HEK293T (cell line): ENCODE measurements around the gene IL25.

Experiments used
- CTCF ChIA-PET: fragments of 350-600 bp; formaldehyde crosslinking; extraction: SDS; loops from one replicate; lab custom pipeline; 2021; ENCODE audit warnings: antibody characterized with exemption, inconsistent platforms; lab: Yijun Ruan, JAX
- POLR2A ChIA-PET: fragments of 350-600 bp; formaldehyde crosslinking; extraction: SDS; loops from one replicate; lab custom pipeline; 2020; ENCODE audit warnings: antibody characterized with exemption, inconsistent platforms; lab: Yijun Ruan, JAX
- DNase-seq: peaks from one replicate; pipeline ENCODE4 v3.0.0; 2012; ENCODE audit warnings: mixed read lengths; ENCODE audit errors: extremely low spot score
- ARNT ChIP-seq: fragments of 450-650 bp; IDR thresholded peaks from 2 replicates; pipeline ENCODE4 v1.6.1; 2017; ENCODE audit warnings: mild to moderate bottlenecking
- BHLHE40 ChIP-seq: fragments of 450-650 bp; IDR thresholded peaks from 2 replicates; pipeline ENCODE4 v1.6.1; 2016; ENCODE audit warnings: mild to moderate bottlenecking, moderate library complexity, borderline replicate concordance
- CTBP1 ChIP-seq: fragments of 450-650 bp; IDR thresholded peaks from 2 replicates; pipeline ENCODE4 v1.6.1; 2016; ENCODE audit warnings: borderline replicate concordance
- ELF4 ChIP-seq: fragments of 450-650 bp; IDR thresholded peaks from 2 replicates; pipeline ENCODE4 v1.6.1; 2017; ENCODE audit warnings: antibody characterized with exemption
- FOXA1 ChIP-seq: fragments of 450-650 bp; IDR thresholded peaks from 2 replicates; pipeline ENCODE4 v1.6.1; 2016; ENCODE audit warnings: mild to moderate bottlenecking
- FOXK2 ChIP-seq: fragments of 450-650 bp; IDR thresholded peaks from 2 replicates; pipeline ENCODE4 v1.6.1; 2016; ENCODE audit warnings: mild to moderate bottlenecking
- FOXM1 ChIP-seq: fragments of 450-650 bp; IDR thresholded peaks from 2 replicates; pipeline ENCODE4 v1.6.1; 2017; ENCODE audit warnings: mild to moderate bottlenecking, borderline replicate concordance
- HDGF ChIP-seq: fragments of 450-650 bp; IDR thresholded peaks from 2 replicates; pipeline ENCODE4 v1.6.1; 2017; ENCODE audit warnings: antibody characterized with exemption, borderline replicate concordance
- L3MBTL2 ChIP-seq: fragments of 450-650 bp; conservative IDR thresholded peaks from 2 replicates; pipeline ENCODE4 v1.6.1; 2016; ENCODE audit warnings: mild to moderate bottlenecking
- LEF1 ChIP-seq: fragments of 450-650 bp; IDR thresholded peaks from 2 replicates; pipeline ENCODE4 v1.6.1; 2017; ENCODE audit warnings: mild to moderate bottlenecking, borderline replicate concordance
- NFRKB ChIP-seq: fragments of 450-650 bp; IDR thresholded peaks from 2 replicates; pipeline ENCODE4 v1.6.1; 2016; ENCODE audit warnings: mild to moderate bottlenecking, moderate library complexity
- SP1 ChIP-seq: fragments of 450-650 bp; IDR thresholded peaks from 2 replicates; pipeline ENCODE4 v1.6.1; 2017
- SUZ12 ChIP-seq: fragments of 450-650 bp; IDR thresholded peaks from 2 replicates; pipeline ENCODE4 v1.6.1; 2016; ENCODE audit warnings: mild to moderate bottlenecking
- TARDBP ChIP-seq: fragments of 450-650 bp; IDR thresholded peaks from 2 replicates; pipeline ENCODE4 v1.6.1; 2016
- ZNF384 ChIP-seq: fragments of 450-650 bp; IDR thresholded peaks from 2 replicates; pipeline ENCODE4 v1.6.1; 2016
- TF ChIP-seq, protein P1 (sequence below): fragments of 450-650 bp; IDR thresholded peaks from 2 replicates; pipeline ENCODE4 v1.6.1; 2016

IL25 gene

DNA sequence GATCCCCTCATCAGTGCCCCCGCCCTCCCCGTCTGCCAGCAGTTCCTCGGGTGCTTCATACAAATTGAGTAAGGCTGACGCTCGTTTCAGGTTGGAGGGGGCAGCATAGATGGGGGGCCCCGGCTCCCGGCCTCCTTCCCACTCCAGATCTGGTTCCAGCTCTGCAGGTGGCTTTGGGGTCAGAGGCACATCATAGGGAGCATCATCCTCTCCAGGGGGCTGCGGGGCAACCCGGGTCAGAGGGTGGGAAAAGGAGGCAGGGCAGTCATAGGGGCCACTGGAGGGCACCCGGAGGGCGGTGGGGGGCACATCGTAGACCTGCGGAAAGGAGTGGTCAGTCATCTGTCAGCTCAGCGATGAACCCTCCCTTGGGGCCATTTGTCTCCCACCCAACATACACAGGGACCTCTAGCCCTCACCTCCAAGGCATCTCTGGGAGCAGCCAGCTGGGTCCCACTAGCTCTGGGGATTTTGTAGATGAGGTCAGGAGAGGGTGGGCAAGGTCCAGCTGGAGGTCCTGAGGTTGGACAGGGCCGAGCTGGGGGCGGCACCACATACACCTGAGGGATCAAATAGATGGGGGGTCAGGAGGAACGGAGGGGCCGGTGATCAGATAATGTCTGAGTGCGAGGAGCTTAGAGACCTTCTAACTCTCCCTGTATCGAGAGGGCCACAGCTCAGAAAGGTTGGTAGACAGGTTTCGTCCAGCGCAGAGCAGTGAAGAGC is 12.7 kb upstream of the IL25 start:
- DNase-seq: no peak
- CTCF ChIA-PET: interaction anchor here (0.6 to 2.7 kb wide), 7 partner anchors 8 to 59 kb away, joined by 3 to 13 read pairs (median 4); partner anchors contain the start of gene SLC22A17
- POLR2A ChIA-PET: interaction anchor here (1.7 to 1.9 kb wide), 2 partner anchors 39 to 73 kb away, joined by 4 to 12 read pairs; partner anchors contain the start of gene PABPN1
- no peak for TF ChIP-seq NFRKB
- TF ChIP-seq, protein P1, sequence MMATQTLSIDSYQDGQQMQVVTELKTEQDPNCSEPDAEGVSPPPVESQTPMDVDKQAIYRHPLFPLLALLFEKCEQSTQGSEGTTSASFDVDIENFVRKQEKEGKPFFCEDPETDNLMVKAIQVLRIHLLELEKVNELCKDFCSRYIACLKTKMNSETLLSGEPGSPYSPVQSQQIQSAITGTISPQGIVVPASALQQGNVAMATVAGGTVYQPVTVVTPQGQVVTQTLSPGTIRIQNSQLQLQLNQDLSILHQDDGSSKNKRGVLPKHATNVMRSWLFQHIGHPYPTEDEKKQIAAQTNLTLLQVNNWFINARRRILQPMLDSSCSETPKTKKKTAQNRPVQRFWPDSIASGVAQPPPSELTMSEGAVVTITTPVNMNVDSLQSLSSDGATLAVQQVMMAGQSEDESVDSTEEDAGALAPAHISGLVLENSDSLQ: no peak
- TF ChIP-seq ARNT: no peak
- no peak for TF ChIP-seq FOXK2
- no peak for TF ChIP-seq LEF1
- TF ChIP-seq FOXM1: no peak
- TF ChIP-seq FOXA1: no peak
- TF ChIP-seq BHLHE40: no peak
- TF ChIP-seq ZNF384: no peak
- TF ChIP-seq TARDBP: no peak
- no peak for TF ChIP-seq HDGF
- TF ChIP-seq CTBP1: no peak
- no peak for TF ChIP-seq L3MBTL2

DNA sequence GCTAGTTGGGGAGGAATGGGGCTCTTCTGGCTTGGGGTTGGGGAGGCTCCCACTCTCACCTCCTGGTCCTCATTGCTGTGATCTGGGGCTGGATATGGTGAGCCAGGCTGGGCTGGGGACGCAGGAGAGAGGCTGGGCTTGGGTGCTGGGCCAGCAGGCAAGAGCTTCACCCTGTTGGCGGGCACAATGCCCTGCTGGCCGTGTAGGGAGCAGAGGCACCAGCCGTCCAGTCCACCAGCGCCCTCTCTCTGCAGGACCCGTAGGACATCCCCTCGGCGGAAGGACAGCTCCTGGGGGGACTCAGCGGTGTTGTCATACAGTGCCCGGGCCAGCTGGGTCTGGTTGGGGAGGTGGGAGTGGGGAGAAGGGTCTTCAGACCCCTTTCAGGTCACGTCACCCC is 12.1 kb upstream of the IL25 start:
- ChIA-PET CTCF (interaction anchor here (0.6 to 2.7 kb wide), 9 partner anchors 8 to 60 kb away, joined by 3 to 13 read pairs (median 3); partner anchors contain the start of gene SLC22A17), POLR2A (interaction anchor here (1.1 to 1.9 kb wide), 3 partner anchors 15 to 74 kb away, joined by 3 to 12 read pairs (median 4); partner anchors contain the start of gene PABPN1)
- TF ChIP-seq HDGF (no peak), TARDBP (no peak), CTBP1 (no peak), L3MBTL2 (no peak), BHLHE40 (no peak), FOXK2 (no peak), ELF4 (no peak), FOXA1 (no peak), SP1 (no peak)
- no peak for DNase-seq

DNA sequence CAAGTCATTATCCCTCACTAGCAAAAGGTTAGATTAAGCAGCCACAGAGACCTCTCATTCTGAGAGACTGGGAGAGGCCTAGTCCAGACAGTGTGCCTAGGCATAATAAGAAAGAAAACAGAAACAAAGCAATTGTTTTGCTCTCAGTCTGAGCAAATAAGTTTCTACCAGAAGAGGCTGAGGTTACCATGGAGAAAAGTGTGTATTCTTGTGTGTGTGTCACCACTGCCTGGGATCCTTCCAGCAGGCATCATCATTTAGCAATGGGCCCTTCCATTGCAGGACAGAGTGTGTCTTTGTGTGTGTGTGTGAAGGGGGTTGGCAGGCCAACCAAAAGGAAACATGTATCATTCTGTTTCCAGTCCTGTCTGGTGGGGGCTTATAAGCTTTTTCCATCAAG is 11.3 kb upstream of the IL25 start:
- ChIA-PET CTCF (interaction anchor here (0.5 to 2.7 kb wide), 6 partner anchors 9 to 102 kb away, joined by 3 to 13 read pairs (median 4); partner anchors contain the start of gene SLC22A17), POLR2A (interaction anchor here (1.1 to 1.9 kb wide), 2 partner anchors 16 to 75 kb away, joined by 3 to 4 read pairs; no protein-coding TSS in a partner anchor)
- DNase-seq: no peak
- TF ChIP-seq ARNT: no peak
- no peak for TF ChIP-seq LEF1
- no peak for TF ChIP-seq ZNF384
- no peak for TF ChIP-seq SP1
- no peak for TF ChIP-seq HDGF
- TF ChIP-seq CTBP1: no peak
- no peak for TF ChIP-seq BHLHE40
- TF ChIP-seq SUZ12: no peak
- no peak for TF ChIP-seq FOXM1
- no peak for TF ChIP-seq TARDBP
- TF ChIP-seq NFRKB: no peak
- no peak for TF ChIP-seq FOXA1
- TF ChIP-seq ELF4: no peak
- TF ChIP-seq L3MBTL2: no peak
- TF ChIP-seq FOXK2: no peak

DNA sequence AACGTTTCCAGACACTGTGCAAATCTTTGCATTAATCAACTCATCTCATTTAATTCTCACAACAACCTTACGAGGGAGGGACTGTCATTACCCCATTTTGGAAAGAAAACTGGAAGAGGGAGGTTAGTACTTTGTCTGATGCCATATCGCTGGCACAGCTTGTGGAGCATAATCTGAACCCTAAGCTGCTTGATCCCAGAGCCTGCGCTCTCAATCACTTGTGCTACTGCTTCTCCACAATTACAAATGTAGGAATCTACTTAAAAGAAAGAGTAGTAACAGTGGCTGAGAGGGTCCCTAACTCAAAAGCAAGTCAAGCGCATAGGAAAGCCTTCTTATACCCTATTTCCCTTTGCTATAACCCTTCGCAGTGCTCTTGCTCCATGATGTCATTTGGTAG is 10.8 kb upstream of the IL25 start:
- CTCF ChIA-PET: interaction anchor here (0.5 to 2.7 kb wide), 4 partner anchors 8 to 103 kb away, joined by 4 to 13 read pairs (median 5); no protein-coding TSS in a partner anchor
- no peak for DNase-seq
- TF ChIP-seq FOXK2 (no peak), FOXA1 (no peak), BHLHE40 (no peak), CTBP1 (no peak), SUZ12 (no peak), ARNT (no peak), NFRKB (no peak), ZNF384 (no peak), SP1 (no peak), ELF4 (no peak), LEF1 (no peak), L3MBTL2 (no peak), HDGF (no peak), FOXM1 (no peak)
- TF ChIP-seq, protein P1: no peak
- POLR2A ChIA-PET: interaction anchor here (0.8 kb wide), 1 partner anchor 41 kb away, joined by 3 read pairs; the partner anchor contains the start of gene PABPN1

DNA sequence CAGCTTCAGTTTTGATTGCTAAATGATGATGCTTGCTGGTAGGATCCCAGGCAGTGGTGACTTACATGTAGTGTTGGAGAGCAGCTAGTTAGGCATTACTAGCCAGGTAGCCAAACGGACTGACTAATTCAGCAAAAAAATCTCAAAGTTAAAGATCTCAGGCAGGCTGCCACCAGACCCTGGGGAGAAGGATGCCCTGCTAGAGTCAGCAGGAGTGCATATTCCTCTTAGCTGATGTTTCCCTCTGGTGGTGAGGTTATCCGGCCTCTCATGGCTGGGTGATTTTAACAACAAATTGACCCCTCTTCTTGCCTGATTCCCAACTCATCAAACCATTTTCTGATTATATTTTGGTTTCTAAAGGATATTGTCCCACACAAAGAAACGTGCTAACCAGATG is 10.4 kb upstream of the IL25 start:
- ChIA-PET CTCF (interaction anchor here (0.5 to 2.7 kb wide), 4 partner anchors 8 to 103 kb away, joined by 4 to 13 read pairs (median 5); no protein-coding TSS in a partner anchor), POLR2A (interaction anchor here (0.8 kb wide), 1 partner anchor 41 kb away, joined by 3 read pairs; the partner anchor contains the start of gene PABPN1)
- DNase-seq: no peak
- TF ChIP-seq BHLHE40 (no peak), HDGF (no peak)

DNA sequence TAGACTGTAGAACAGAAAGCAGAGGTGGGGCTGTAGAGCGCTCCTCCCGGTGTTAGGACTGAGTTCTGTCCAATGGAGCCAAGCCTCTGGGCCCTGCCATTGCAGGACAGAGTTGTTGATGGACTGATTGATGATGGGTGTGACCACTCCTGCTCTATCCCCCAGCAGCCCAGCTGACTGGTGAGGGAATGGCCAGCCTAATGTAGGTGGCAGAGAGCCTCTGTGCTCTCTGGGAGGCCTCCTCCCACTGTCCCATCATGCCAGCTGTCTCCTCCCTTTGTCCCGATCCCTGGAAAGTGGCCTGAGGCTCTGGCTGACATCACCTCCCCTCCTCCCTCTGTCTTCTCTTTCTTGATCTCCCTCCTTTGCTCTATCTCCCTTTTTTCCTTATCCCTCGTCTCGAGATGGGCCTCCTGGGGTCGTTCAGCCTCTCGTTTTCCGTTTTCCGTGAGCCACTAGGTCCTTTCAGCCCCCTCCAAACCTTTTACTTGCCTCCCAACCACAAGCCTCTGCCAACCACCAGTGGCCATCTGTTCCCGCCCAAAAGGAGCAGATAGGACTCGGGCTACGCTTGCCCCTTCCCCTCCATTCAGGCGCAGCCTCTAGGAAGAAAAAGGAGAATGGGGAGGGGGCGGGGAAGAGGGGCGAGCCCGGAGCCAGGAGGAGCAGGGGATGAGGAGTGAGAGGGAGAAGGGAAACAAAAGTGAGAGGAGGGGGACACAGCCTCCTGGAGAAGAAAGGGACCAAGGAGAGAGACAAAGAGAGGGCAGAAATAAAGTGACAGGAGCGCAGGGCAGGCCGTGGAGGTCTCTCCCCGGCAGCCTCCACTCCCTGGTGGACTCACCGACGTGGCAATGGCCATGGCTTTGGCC is 8.2 kb upstream of the IL25 start:
- no peak for DNase-seq
- ChIA-PET CTCF (interaction anchor here (0.9 to 1.0 kb wide), 2 partner anchors 11 to 37 kb away, joined by 3 read pairs; partner anchors contain the start of gene SLC22A17), POLR2A (interaction anchor here (0.8 kb wide), 1 partner anchor 12 kb away, joined by 3 read pairs; the partner anchor contains the start of gene SLC22A17)
- TF ChIP-seq ELF4 (no peak), TARDBP (no peak), ARNT (no peak), L3MBTL2 (no peak), SUZ12 (no peak), NFRKB (no peak), FOXM1 (no peak), LEF1 (no peak), FOXA1 (no peak), HDGF (no peak), ZNF384 (no peak), FOXK2 (no peak), BHLHE40 (no peak), CTBP1 (no peak), SP1 (no peak)
- TF ChIP-seq, protein P1: no peak
